Measurements from ENCODE around the gene BAX. TPM values are rescaled to one million over a fixed set of nuclear protein-coding genes. Genes with fewer than 3 reads are reported as not detected.

Gene BAX
- total and polyA plus RNA-seq, 9 of the 15 experiments (the other 6 are each of a cell fraction or from before 2014, with no cell fraction given) = 3.2 to 95.4 (median 44.5) TPM

- TF ChIP-seq NKRF (IDR thresholded peaks at IDR 0.05; ENCODE audit: borderline replicate concordance) (0 out of 2 replicates have a peak, but pooled peaks have one; percentile 31), ARID4B (CRISPR knock-in tag; IDR thresholded peaks at IDR 0.05) (peak; percentile 82; the same call in 1 of the 2 replicates), ELF4 (CRISPR knock-in tag; IDR thresholded peaks at IDR 0.05) (peak; percentile 53; the same call in 1 of the 2 replicates), HMG20A (CRISPR knock-in tag; conservative IDR thresholded peaks at IDR 0.05) (no peak), ZNF347 (CRISPR knock-in tag; IDR thresholded peaks at IDR 0.05; ENCODE audit: low read depth) (no peak), JUND (IDR thresholded peaks at IDR 0.05; ENCODE audit: borderline replicate concordance, low read depth, low read length) (peak; percentile 64; the same call in 1 of the 2 replicates), JUND (tag; IDR thresholded peaks at IDR 0.05; ENCODE audit: borderline replicate concordance, low read depth, low read length) (peak; percentile 68; the same call in 1 of the 3 replicates), NEUROD1 (IDR thresholded peaks at IDR 0.05; ENCODE audit: borderline replicate concordance, low read depth, low read length, partially characterized antibody) (peak; percentile 41), ZNF232 (CRISPR knock-in tag; IDR thresholded peaks at IDR 0.05) (no peak), E2F4 (CRISPR knock-in tag; IDR thresholded peaks at IDR 0.05; ENCODE audit: low read depth) (no peak), ZNF133 (CRISPR knock-in tag; IDR thresholded peaks at IDR 0.05) (no peak), ZBTB43 (CRISPR knock-in tag; IDR thresholded peaks at IDR 0.05) (no peak), TFAM (CRISPR knock-in tag; conservative IDR thresholded peaks at IDR 0.05) (no peak), ILF3 (IDR thresholded peaks at IDR 0.05; ENCODE audit: borderline replicate concordance) (no peak), RBBP5 (IDR thresholded peaks at IDR 0.05; ENCODE audit: borderline replicate concordance, insufficient read depth, low read length, poor library complexity, severe bottlenecking) (peak; percentile 20), BHLHE40 (IDR thresholded peaks at IDR 0.05; ENCODE audit: low read length) (0 out of 2 replicates have a peak, but pooled peaks have one; percentile 5), GTF2A2 (tag; IDR thresholded peaks at IDR 0.05) (no peak)
These were observed 7.6 kb downstream of the BAX start (continued) for GRCh38 chr19:48962029-48962848.
